ENCODE results near the gene SF3A2.

The SF3A2 gene

GRCh38 chr19:2271234-2272103, 34.8 kb downstream of the SF3A2 start:
- Histone ChIP-seq H3K4me1 (ENCODE audit: control insufficient read depth, insufficient read depth, low read length) (0 out of 2 replicates have a peak, but pooled peaks cover 5% of the 10 kb centered on the region), H3K9me3 (ENCODE audit: control insufficient read depth, insufficient read depth, low read depth, low read length) (no peaks in the 10 kb centered on the region), H3K4me3 (ENCODE audit: low read depth, low read length) (peak overlapping the region; percentile 99), H3K36me3 (ENCODE audit: control insufficient read depth in 2 of 2, insufficient read depth in 1 of 2, low read length in 2 of 2) (peaks cover 6 to 32% of the 10 kb centered on the region in 2 experiments; a peak in 2 of 3 replicates), H3K27ac (ENCODE audit: extremely low read depth, low read depth, low read length) (peak overlapping the region; percentile 98)
- POLR2A ChIA-PET = interaction anchor here (1.1 to 3.4 kb wide), 2 partner anchors 57 to 205 kb away, joined by 4 to 18 read pairs; partner anchors contain the start of genes GADD45B, LSM7 and SPPL2B
- CTCF ChIA-PET = interaction anchor here (0.5 to 1.2 kb wide), 8 partner anchors 10 to 365 kb away, joined by 3 to 6 read pairs (median 4); no protein-coding TSS in a partner anchor
- TF ChIP-seq GLIS1 (tag by site-specific recombination; IDR thresholded peaks at IDR 0.05) (peak; percentile 91), ZNF169 (tag by site-specific recombination; IDR thresholded peaks at IDR 0.05) (no peak), ZBTB10 (tag by site-specific recombination; IDR thresholded peaks at IDR 0.05) (peak; percentile 92), ZNF692 (tag by site-specific recombination; IDR thresholded peaks at IDR 0.05) (0 out of 2 replicates have a peak, but pooled peaks have one; percentile 3), ZBTB7A (tag by site-specific recombination; IDR thresholded peaks at IDR 0.05; ENCODE audit: low read depth) (peak; percentile 42; the same call in 1 of the 2 replicates), ZNF239 (tag by site-specific recombination; IDR thresholded peaks at IDR 0.05) (no peak), ZSCAN23 (tag by site-specific recombination; IDR thresholded peaks at IDR 0.05) (0 out of 2 replicates have a peak, but pooled peaks have one; percentile 12), PRDM2 (tag by site-specific recombination; IDR thresholded peaks at IDR 0.05; ENCODE audit: borderline replicate concordance) (no peak), ZEB2 (tag by site-specific recombination; IDR thresholded peaks at IDR 0.05) (peak; percentile 72), ZNF544 (tag by site-specific recombination; IDR thresholded peaks at IDR 0.05) (no peak), KLF16 (tag by site-specific recombination; IDR thresholded peaks at IDR 0.05) (no peak), ZNF600 (tag by site-specific recombination; IDR thresholded peaks at IDR 0.05) (peak; percentile 70), ZNF518A (tag by site-specific recombination; conservative IDR thresholded peaks at IDR 0.05; ENCODE audit: low read depth) (0 out of 2 replicates have a peak, but pooled peaks have one; percentile 9), ZNF394 (tag by site-specific recombination; IDR thresholded peaks at IDR 0.05; ENCODE audit: borderline replicate concordance) (no peak; the same call in 1 of the 2 replicates), ZSCAN4 (tag by site-specific recombination; IDR thresholded peaks at IDR 0.05) (no peak), BCL6B (tag by site-specific recombination; IDR thresholded peaks at IDR 0.05) (no peak), ZXDB (tag by site-specific recombination; IDR thresholded peaks at IDR 0.05) (peak; percentile 31; the same call in 1 of the 2 replicates)
